HuH-7 (cell line): ENCODE results near the gene KCNQ1.

ENCODE experiments used
- DNase-seq: peaks from one replicate; pipeline ENCODE4 v3.0.0; 2011; ENCODE audit warnings: low spot score

The KCNQ1 gene

GRCh38 chr11:2425506-2425905 is 19.3 kb upstream of the KCNQ1 start:
- no peak for DNase-seq

- DNase-seq = no peak
Measured at GRCh38 chr11:2426221-2426620, 18.6 kb upstream of the KCNQ1 start.

- no peak for DNase-seq
Measured at GRCh38 chr11:2426826-2427521, 17.8 kb upstream of the KCNQ1 start.

GRCh38 chr11:2427721-2428321 is 17.0 kb upstream of the KCNQ1 start:
- no peak for DNase-seq

GRCh38 chr11:2428322-2428795 is 16.4 kb upstream of the KCNQ1 start:
- DNase-seq = peak; percentile 88

GRCh38 chr11:2431395-2431794 is 13.4 kb upstream of the KCNQ1 start:
- DNase-seq = no peak

- DNase-seq = no peak
Measured at GRCh38 chr11:2432171-2432621, 12.6 kb upstream of the KCNQ1 start.

GRCh38 chr11:2432628-2433071 is 12.2 kb upstream of the KCNQ1 start:
- no peak for DNase-seq

GRCh38 chr11:2433106-2433925 is 11.5 kb upstream of the KCNQ1 start:
- DNase-seq = no peak

GRCh38 chr11:2434008-2434407 is 10.8 kb upstream of the KCNQ1 start:
- DNase-seq = no peak

- DNase-seq = no peak
Measured at GRCh38 chr11:2434506-2435255, 10.1 kb upstream of the KCNQ1 start.

GRCh38 chr11:2435288-2436012 is 9.4 kb upstream of the KCNQ1 start:
- no peak for DNase-seq

- no peak for DNase-seq
Measured at GRCh38 chr11:2436013-2436520, 8.7 kb upstream of the KCNQ1 start.

- no peak for DNase-seq
Measured at GRCh38 chr11:2436521-2437031, 8.2 kb upstream of the KCNQ1 start.

- no peak for DNase-seq
Measured at GRCh38 chr11:2437516-2437915, 7.3 kb upstream of the KCNQ1 start.

- no peak for DNase-seq
Measured at GRCh38 chr11:2439820-2440219, 5.0 kb upstream of the KCNQ1 start.

- no peak for DNase-seq
Measured at GRCh38 chr11:2440646-2441045, 4.2 kb upstream of the KCNQ1 start.

GRCh38 chr11:2441171-2441570 is 3.6 kb upstream of the KCNQ1 start:
- no peak for DNase-seq

GRCh38 chr11:2442589-2442988 is 2.2 kb upstream of the KCNQ1 start:
- no peak for DNase-seq

- DNase-seq = no peak
Measured at GRCh38 chr11:2443406-2443805, 1.4 kb upstream of the KCNQ1 start.
